PC-9 (cell line): ENCODE measurements around the gene SGMS1.

Source experiments
- CTCF ChIP-seq: fragments of 200-600 bp; sonication (generic); conservative IDR thresholded peaks from 2 replicates; pipeline ENCODE4 v1.6.1; 2017; ENCODE audit warnings: mixed run types, antibody characterized with exemption, mild to moderate bottlenecking, moderate library complexity
- EZH2 ChIP-seq: fragments of 200-600 bp; sonication (generic); IDR thresholded peaks from 2 replicates; pipeline ENCODE4 v1.8.0; 2017; ENCODE audit warnings: antibody characterized with exemption, low read depth

GRCh38 chr10:50315424-50315823 is 308.3 kb downstream of the SGMS1 start:
- TF ChIP-seq CTCF (no peak), EZH2 (no peak)
